HG02852 (cell line): ENCODE measurements around the gene FHIT.

Source experiments
- ATAC-seq: cut with Tn5 transposase; IDR thresholded peaks from one replicate; pipeline ENCODE4 v1.9.1; 2021; ENCODE audit warnings: mild to moderate bottlenecking, moderate library complexity; ENCODE audit not compliant: unreplicated experiment

The FHIT gene

GRCh38 chr3:59877263-59878037 lies 1373.8 kb downstream of the FHIT start:
- no peak for ATAC-seq

GRCh38 chr3:59876533-59877062 lies 1374.7 kb downstream of the FHIT start:
- ATAC-seq = no peak

- no peak for ATAC-seq
Observed at GRCh38 chr3:59873576-59874230, 1377.5 kb downstream of the FHIT start.

GRCh38 chr3:59872128-59872527 lies 1379.1 kb downstream of the FHIT start:
- no peak for ATAC-seq

GRCh38 chr3:59867185-59868002 lies 1383.9 kb downstream of the FHIT start:
- ATAC-seq = no peak

GRCh38 chr3:59866076-59866475 lies 1385.2 kb downstream of the FHIT start:
- no peak for ATAC-seq

- no peak for ATAC-seq
Observed at GRCh38 chr3:59865351-59865750, 1385.9 kb downstream of the FHIT start.

- no peak for ATAC-seq
Observed at GRCh38 chr3:59862686-59863085, 1388.6 kb downstream of the FHIT start.

GRCh38 chr3:59857589-59858346 lies 1393.5 kb downstream of the FHIT start:
- peak; percentile 98 for ATAC-seq

GRCh38 chr3:59856934-59857460 lies 1394.3 kb downstream of the FHIT start:
- no peak for ATAC-seq

GRCh38 chr3:59854061-59854709 lies 1397.1 kb downstream of the FHIT start:
- ATAC-seq = no peak

- ATAC-seq = no peak
Observed at GRCh38 chr3:59850417-59850816, 1400.8 kb downstream of the FHIT start.

- ATAC-seq = no peak
Observed at GRCh38 chr3:59845386-59845785, 1405.9 kb downstream of the FHIT start.

- no peak for ATAC-seq
Observed at GRCh38 chr3:59843821-59844220, 1407.4 kb downstream of the FHIT start.

GRCh38 chr3:59839810-59840515 lies 1411.3 kb downstream of the FHIT start:
- ATAC-seq = peak; percentile 92

GRCh38 chr3:59839283-59839682 lies 1412.0 kb downstream of the FHIT start:
- no peak for ATAC-seq

- no peak for ATAC-seq
Observed at GRCh38 chr3:59836531-59836930, 1414.7 kb downstream of the FHIT start.

- no peak for ATAC-seq
Observed at GRCh38 chr3:59832702-59833101, 1418.5 kb downstream of the FHIT start.

GRCh38 chr3:59832241-59832640 lies 1419.0 kb downstream of the FHIT start:
- ATAC-seq = no peak
